GM19099 (cell line): Measurements from ENCODE around the gene ACSF2.
A peak's percentile ranks its signal among the peaks of the same experiment; 100 is the strongest.

ENCODE experiments used
- POLR2A ChIP-seq: IDR thresholded peaks from 3 replicates; pipeline ENCODE4 v1.6.1; 2011; ENCODE audit warnings: low read depth; ENCODE audit not compliant: insufficient read length; ENCODE audit errors: extremely low read depth

Gene ACSF2

GRCh38 chr17:50478391-50479381, 52.7 kb downstream of the ACSF2 start, which contains the start of gene RSAD1:
TSS of gene RSAD1 (plus strand) at chr17:50478860. CDS start at chr17:50478885, 25 bp downstream.
- peak; percentile 96 for TF ChIP-seq POLR2A

GRCh38 chr17:50479522-50480141, 53.6 kb downstream of the ACSF2 start:
- TF ChIP-seq POLR2A: no peak

- no peak for TF ChIP-seq POLR2A
Observed at GRCh38 chr17:50480142-50480764, 54.2 kb downstream of the ACSF2 start.

DNA sequence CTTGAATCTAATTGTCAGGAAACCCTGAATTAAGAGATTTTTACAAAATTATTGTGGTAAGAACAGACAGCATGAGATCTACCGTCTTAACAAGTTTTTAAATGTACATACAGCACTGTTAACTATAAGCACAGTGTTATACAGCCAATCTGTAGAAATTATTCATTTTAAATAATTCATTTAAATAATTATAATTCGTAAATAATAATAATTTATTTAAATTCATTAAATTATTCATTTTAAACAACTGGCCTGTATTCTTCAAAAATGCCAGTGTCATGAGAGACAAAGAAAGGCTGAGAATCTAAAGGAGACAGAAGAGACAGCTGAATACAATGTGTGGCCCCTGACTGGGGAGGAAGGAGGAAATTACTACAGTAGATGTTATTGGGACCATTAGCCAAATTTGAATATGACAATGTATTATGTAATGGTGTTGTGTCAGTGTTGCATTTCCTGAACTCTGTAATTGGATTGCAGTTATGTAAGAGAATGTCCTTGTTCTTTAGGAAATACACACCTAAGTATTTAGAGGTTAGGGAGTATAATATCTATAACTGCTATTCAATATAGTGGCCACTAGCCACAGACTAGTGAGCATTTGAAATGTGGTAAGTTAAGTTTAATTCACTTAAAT, 55.0 kb downstream of the ACSF2 start:
- TF ChIP-seq POLR2A: no peak

GRCh38 chr17:50481648-50482047, 55.6 kb downstream of the ACSF2 start:
- no peak for TF ChIP-seq POLR2A

- no peak for TF ChIP-seq POLR2A
Observed at GRCh38 chr17:50482110-50482509, 56.1 kb downstream of the ACSF2 start.

DNA sequence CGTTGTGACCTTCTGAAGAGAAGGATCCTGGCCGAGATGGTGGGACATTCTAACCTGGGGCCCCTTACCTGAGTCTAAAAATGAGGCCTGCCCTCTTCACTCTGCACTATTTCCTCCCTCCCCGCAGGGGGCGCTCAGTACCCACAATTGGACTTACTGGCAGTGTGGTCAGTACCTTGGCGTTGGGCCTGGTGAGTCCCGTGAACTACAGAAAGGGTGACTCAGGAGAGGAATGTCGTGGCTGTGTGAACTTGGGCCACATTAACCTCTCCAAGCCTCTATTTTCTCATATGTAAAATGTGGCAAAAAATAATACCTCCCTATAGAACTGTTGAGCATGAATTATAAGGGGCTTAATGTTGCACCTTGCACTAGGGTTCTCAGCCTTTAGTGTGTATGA, 56.5 kb downstream of the ACSF2 start:
- no peak for TF ChIP-seq POLR2A

DNA sequence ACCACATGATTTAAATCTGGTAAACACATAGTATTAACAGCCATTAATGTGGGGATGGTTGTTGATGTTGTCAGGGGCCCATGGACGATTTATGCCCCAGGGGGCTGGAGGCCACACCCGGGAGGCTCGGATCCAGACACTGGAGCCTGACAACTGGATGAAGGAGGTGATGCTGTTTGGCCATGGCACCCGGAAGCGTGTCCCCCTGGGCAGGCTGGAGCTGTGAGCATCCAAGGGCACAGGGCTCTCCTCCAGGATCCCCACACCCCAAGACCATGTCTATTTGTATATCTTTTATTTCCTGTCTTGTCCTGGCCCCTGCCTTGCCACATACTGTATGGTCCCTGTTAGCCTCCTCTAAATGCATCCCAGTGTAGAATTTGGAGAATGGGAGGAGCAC, 57.2 kb downstream of the ACSF2 start:
- no peak for TF ChIP-seq POLR2A

- no peak for TF ChIP-seq POLR2A
Observed at GRCh38 chr17:50484386-50485155, 58.6 kb downstream of the ACSF2 start.

GRCh38 chr17:50487213-50488096, 61.4 kb downstream of the ACSF2 start:
- no peak for TF ChIP-seq POLR2A

GRCh38 chr17:50488880-50489279, 62.9 kb downstream of the ACSF2 start:
- TF ChIP-seq POLR2A: no peak

GRCh38 chr17:50491505-50491904, 65.5 kb downstream of the ACSF2 start:
- TF ChIP-seq POLR2A: no peak

DNA sequence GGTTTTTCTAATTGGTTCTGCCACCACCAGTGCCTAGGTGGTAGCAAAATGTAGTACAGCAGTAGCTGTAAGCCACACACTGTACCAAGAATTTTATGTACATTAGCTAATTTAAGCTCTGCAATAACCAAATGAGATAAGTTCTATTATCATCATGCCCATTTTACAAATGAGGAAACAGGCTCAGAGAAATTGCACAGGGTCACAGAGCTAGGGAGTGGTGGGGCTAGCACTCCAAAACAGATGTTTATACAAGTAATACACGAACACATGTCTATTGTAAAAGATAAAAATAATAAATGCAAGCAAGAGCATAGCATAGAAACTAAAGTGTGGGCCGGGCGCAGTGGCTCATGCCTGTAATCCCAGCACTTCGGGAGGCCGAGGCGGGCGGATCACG, 66.2 kb downstream of the ACSF2 start:
- no peak for TF ChIP-seq POLR2A

GRCh38 chr17:50493744-50494143, 67.7 kb downstream of the ACSF2 start:
- no peak for TF ChIP-seq POLR2A

- TF ChIP-seq POLR2A: no peak
Observed at GRCh38 chr17:50495217-50495823, 69.3 kb downstream of the ACSF2 start.
